CD4-positive, CD25-positive, alpha-beta regulatory T cell (primary cell): ENCODE data around the gene PGC. TPM values are rescaled to one million over a fixed set of nuclear protein-coding genes. Genes with fewer than 3 reads are reported as not detected.

Experiments used
- ATAC-seq, 2 donors: fragments of 150-1000 bp; cut with Tn5 transposase; one replicate each; pipeline ENCODE4 v1.10.0; 2021; ENCODE audit warnings: low read depth in 2 of 2, moderate number of reproducible peaks in 2 of 2, moderate library complexity in 1 of 2
- DNase-seq, 3 donors: peaks; one replicate each; pipeline versions ENCODE4 v3.0.0 to v3.0.0-alpha.2; 2012 to 2022; ENCODE audit warnings: mixed read lengths in 1 of 3
- H3K27ac ChIP-seq: one replicate; pipeline ENCODE4 v1.7.0; 2013; ENCODE audit warnings: mild to moderate bottlenecking, low read length; ENCODE audit not compliant: insufficient read depth, poor library complexity, severe bottlenecking
- H3K27me3 ChIP-seq: one replicate; pipeline ENCODE4 v1.7.0; 2013; ENCODE audit warnings: low read length; ENCODE audit not compliant: control insufficient read depth, insufficient read depth
- H3K36me3 ChIP-seq: one replicate; pipeline ENCODE4 v1.7.0; 2013; ENCODE audit warnings: mild to moderate bottlenecking, low read length, moderate library complexity; ENCODE audit not compliant: control insufficient read depth, insufficient read depth
- H3K4me1 ChIP-seq: 2 replicates; pipeline ENCODE4 v1.7.0; 2013; ENCODE audit warnings: mild to moderate bottlenecking, low read length; ENCODE audit not compliant: insufficient read depth, control insufficient read depth, poor library complexity, severe bottlenecking
- H3K4me3 ChIP-seq: one replicate; pipeline ENCODE4 v1.7.0; 2013; ENCODE audit warnings: low read depth, mild to moderate bottlenecking, low read length, moderate library complexity
- H3K9me3 ChIP-seq, 2 experiments: 1 replicate in 1 of 2; 2 replicates in 1 of 2; pipeline ENCODE4 v1.7.0; 2013; ENCODE audit warnings: low read length in 2 of 2, mild to moderate bottlenecking in 1 of 2, moderate library complexity in 1 of 2; ENCODE audit not compliant: control insufficient read depth in 2 of 2
- H3K27ac Mint-ChIP-seq, 3 donors: one replicate each; pipeline ENCODE4 v1.8.0; 2020 to 2022; ENCODE audit warnings: mild to moderate bottlenecking in 3 of 3, mixed read lengths in 3 of 3, moderate library complexity in 2 of 3
- H3K27me3 Mint-ChIP-seq: one replicate; pipeline ENCODE4 v1.8.0; 2022; ENCODE audit warnings: mild to moderate bottlenecking, mixed read lengths
- H3K36me3 Mint-ChIP-seq: one replicate; pipeline ENCODE4 v1.8.0; 2020; ENCODE audit warnings: mixed read lengths
- H3K4me1 Mint-ChIP-seq, 4 donors: one replicate each; pipeline ENCODE4 v1.8.0; 2020 to 2022; ENCODE audit warnings: mixed read lengths in 4 of 4, mild to moderate bottlenecking in 1 of 4
- H3K4me3 Mint-ChIP-seq, 4 donors: one replicate each; pipeline ENCODE4 v1.8.0; 2020 to 2022; ENCODE audit warnings: mild to moderate bottlenecking in 4 of 4, mixed read lengths in 4 of 4, moderate library complexity in 3 of 4
- H3K9me3 Mint-ChIP-seq, 7 donors: one replicate each; pipeline ENCODE4 v1.8.0; 2020 to 2022; ENCODE audit warnings: mixed read lengths in 7 of 7, mild to moderate bottlenecking in 3 of 7, moderate library complexity in 2 of 7
- polyA plus RNA-seq, 4 donors: library from polyadenylated mRNA; unstranded; fragments of 300-500 nt; fragmentation: Illumina TruSeq; gene quantifications; one replicate each; pipeline ENCODE4 v1.2.3, GENCODE V29; 2021
- total RNA-seq: library from RNA; stranded (reverse); gene quantifications from one replicate; pipeline ENCODE4 v1.2.3, GENCODE V29; 2022

Gene PGC
- total and polyA plus RNA-seq, 5 donors from 2014 or later, result not detected

- Histone ChIP-seq H3K4me3 (no peak overlapping the region), H3K4me1 (peaks cover 38% of the 10 kb centered on the region), H3K27ac (peak overlapping the region; percentile 86), H3K9me3 (no peaks in the 10 kb centered on the region), H3K27me3 (no peaks in the 10 kb centered on the region), H3K36me3 (no peaks in the 10 kb centered on the region)
- H3K27ac Mint-ChIP-seq, result peak overlapping the region in 2 of 3 donors; percentile 48 to 65
- no peaks in the 10 kb centered on the region for H3K9me3 Mint-ChIP-seq
- H3K27me3 Mint-ChIP-seq, result no peaks in the 10 kb centered on the region
- ATAC-seq, result peak; percentile 45 to 47
- DNase-seq, result peak; percentile 58 to 77 (median 69)
- no peaks in the 10 kb centered on the region for H3K36me3 Mint-ChIP-seq
- peak overlapping the region; percentile 72 to 92 (median 86) for H3K4me3 Mint-ChIP-seq
- H3K4me1 Mint-ChIP-seq, result peaks cover 0 to 45% (median 22%) of the 10 kb centered on the region in 4 donors
These were observed 12.4 kb downstream of the PGC start for GRCh38 chr6:41734666-41735426.

- Mint-ChIP-seq H3K4me1 (peaks cover 0 to 53% (median 23%) of the 10 kb centered on the region in 4 donors), H3K27ac (peak overlapping the region; percentile 48 to 79 (median 68)), H3K4me3 (peak overlapping the region; percentile 78 to 87 (median 84)), H3K36me3 (no peaks in the 10 kb centered on the region), H3K27me3 (no peaks in the 10 kb centered on the region), H3K9me3 (no peaks in the 10 kb centered on the region)
- Histone ChIP-seq H3K36me3 (peaks cover 2% of the 10 kb centered on the region), H3K27me3 (no peaks in the 10 kb centered on the region), H3K4me3 (peak overlapping the region; percentile 34), H3K4me1 (peaks cover 38% of the 10 kb centered on the region), H3K27ac (peak overlapping the region; percentile 86), H3K9me3 (no peaks in the 10 kb centered on the region)
- DNase-seq (peak; percentile 68 to 83 (median 72)), ATAC-seq (peak; percentile 55 to 63)
These were observed 13.2 kb downstream of the PGC start for GRCh38 chr6:41733707-41734665.

GRCh38 chr6:41733360-41733706 lies 13.9 kb downstream of the PGC start:
- H3K36me3 Mint-ChIP-seq, result no peaks in the 10 kb centered on the region
- Histone ChIP-seq H3K36me3 (peaks cover 2% of the 10 kb centered on the region), H3K9me3 (no peaks in the 10 kb centered on the region), H3K27me3 (no peaks in the 10 kb centered on the region), H3K4me1 (peaks cover 38% of the 10 kb centered on the region), H3K4me3 (peak overlapping the region; percentile 34), H3K27ac (peak overlapping the region; percentile 86)
- peaks cover 0 to 60% (median 23%) of the 10 kb centered on the region in 4 donors for H3K4me1 Mint-ChIP-seq
- no peaks in the 10 kb centered on the region for H3K27me3 Mint-ChIP-seq
- H3K9me3 Mint-ChIP-seq, result no peaks in the 10 kb centered on the region
- no peak for ATAC-seq
- DNase-seq, result peak in 2 of 3 donors; percentile 4 to 6
- H3K27ac Mint-ChIP-seq, result peak overlapping the region; percentile 68 to 91 (median 79)
- peak overlapping the region; percentile 78 to 87 (median 84) for H3K4me3 Mint-ChIP-seq

DNA sequence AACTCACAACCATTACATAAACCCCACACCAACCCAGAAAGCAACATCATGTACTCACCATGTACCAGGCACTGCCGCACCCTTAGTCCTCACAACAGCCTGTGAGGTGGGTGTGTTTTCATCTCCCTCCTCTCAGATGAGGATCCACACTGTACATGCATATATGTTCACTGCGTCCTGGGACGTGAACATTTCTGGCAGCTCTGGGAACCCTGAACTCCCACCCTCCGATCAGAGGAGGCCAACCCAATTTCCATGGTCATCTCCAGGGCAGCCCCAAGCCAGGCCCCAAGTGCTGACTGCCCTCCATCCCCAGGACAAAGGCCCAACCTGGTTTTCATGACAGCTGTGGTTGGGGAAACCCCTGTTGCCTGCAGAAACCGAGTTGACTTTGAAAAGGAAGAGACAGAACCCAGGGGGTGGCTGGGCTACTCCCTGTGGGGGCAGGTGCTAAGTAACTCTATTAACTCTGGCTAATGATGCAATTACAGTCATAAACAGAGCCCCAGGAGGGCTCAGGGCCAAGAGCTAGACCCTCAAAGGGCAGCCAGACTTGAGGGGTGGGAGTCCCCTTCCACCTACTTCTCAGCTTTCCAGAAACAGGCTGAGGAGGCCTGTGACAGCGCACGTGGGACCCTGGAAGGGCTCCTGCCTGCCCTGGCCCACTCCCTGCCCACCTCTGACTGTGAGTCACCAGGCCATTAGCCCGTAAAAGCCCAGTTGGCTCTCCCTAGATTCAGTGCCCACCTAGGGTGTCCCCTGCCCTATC lies 14.4 kb downstream of the PGC start:
- Histone ChIP-seq H3K4me1 (peaks cover 38% of the 10 kb centered on the region), H3K36me3 (peaks cover 2% of the 10 kb centered on the region), H3K4me3 (peak overlapping the region; percentile 34), H3K9me3 (no peaks in the 10 kb centered on the region), H3K27ac (peak overlapping the region; percentile 86), H3K27me3 (no peaks in the 10 kb centered on the region)
- Mint-ChIP-seq H3K27ac (peak overlapping the region; percentile 68 to 91 (median 79)), H3K27me3 (no peaks in the 10 kb centered on the region), H3K4me3 (peak overlapping the region; percentile 78 to 87 (median 84)), H3K4me1 (peaks cover 0 to 60% (median 23%) of the 10 kb centered on the region in 4 donors), H3K9me3 (no peaks in the 10 kb centered on the region), H3K36me3 (no peaks in the 10 kb centered on the region)
- DNase-seq, result peak; percentile 59 to 79 (median 73)
- peak; percentile 22 to 35 for ATAC-seq

DNA sequence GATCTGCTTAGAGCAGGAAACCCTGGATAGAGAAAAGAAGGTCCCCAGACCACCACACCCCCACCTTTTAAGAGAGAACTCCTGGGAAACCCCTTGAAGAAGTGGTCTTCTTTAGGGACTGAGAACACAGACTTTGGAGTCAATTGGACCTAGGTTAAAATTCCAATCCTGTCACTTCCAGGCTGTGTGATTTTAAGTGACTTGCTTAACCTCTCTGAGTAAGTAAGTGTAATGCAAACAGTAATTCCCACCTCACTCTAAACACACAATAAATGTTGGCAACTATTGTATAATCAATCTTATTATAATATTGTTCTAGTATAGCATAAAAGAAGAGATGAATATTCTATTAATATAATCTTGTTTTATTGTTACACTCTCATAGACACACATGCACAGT lies 15.0 kb downstream of the PGC start:
- no peaks in the 10 kb centered on the region for H3K9me3 Mint-ChIP-seq
- peak overlapping the region in 3 of 4 donors; percentile 78 to 87 (median 84) for H3K4me3 Mint-ChIP-seq
- peak overlapping the region; percentile 86 for H3K27ac ChIP-seq
- no peaks in the 10 kb centered on the region for H3K9me3 ChIP-seq
- H3K36me3 ChIP-seq, result peaks cover 2% of the 10 kb centered on the region
- H3K27ac Mint-ChIP-seq, result peak overlapping the region; percentile 68 to 91 (median 79)
- peaks cover 0 to 65% (median 23%) of the 10 kb centered on the region in 4 donors for H3K4me1 Mint-ChIP-seq
- H3K27me3 Mint-ChIP-seq, result no peaks in the 10 kb centered on the region
- H3K27me3 ChIP-seq, result no peaks in the 10 kb centered on the region
- H3K36me3 Mint-ChIP-seq, result no peaks in the 10 kb centered on the region
- H3K4me1 ChIP-seq, result peaks cover 42% of the 10 kb centered on the region
- H3K4me3 ChIP-seq, result peak overlapping the region; percentile 34
- DNase-seq (no peak), ATAC-seq (no peak)

DNA sequence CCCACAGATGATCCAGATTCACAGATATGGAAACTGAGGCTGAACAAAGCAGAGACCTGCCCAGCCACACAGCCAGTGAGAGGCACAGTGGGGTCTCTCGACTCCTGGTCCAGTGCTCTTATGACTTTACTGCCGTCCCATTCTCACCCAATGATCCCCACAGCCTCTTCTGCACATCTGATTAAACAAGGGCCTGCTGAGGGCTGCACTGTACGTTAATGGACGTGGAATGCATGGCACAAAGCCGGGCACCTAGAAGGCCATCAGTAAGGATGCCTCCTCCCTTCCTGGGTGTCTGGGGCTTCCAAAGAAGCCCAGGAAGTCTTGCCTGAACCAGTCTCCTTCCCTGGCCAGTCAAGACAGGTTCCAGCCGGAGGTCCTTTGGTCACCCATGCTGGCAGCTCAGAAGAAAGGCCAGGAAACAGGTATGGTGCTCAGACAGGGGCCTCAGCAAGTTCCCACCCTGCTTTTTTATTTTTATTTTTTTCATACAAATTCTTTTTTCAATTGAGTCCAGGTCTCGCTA lies 15.6 kb downstream of the PGC start:
- ATAC-seq (no peak), DNase-seq (no peak)
- Mint-ChIP-seq H3K4me1 (peaks cover 0 to 70% (median 23%) of the 10 kb centered on the region in 4 donors), H3K27me3 (no peaks in the 10 kb centered on the region), H3K4me3 (peak overlapping the region in 1 of 4 donors; percentile 52), H3K27ac (peak overlapping the region in 1 of 3 donors; percentile 42), H3K9me3 (no peaks in the 10 kb centered on the region), H3K36me3 (no peaks in the 10 kb centered on the region)
- no peak overlapping the region for H3K4me3 ChIP-seq
- H3K4me1 ChIP-seq, result peaks cover 47% of the 10 kb centered on the region
- H3K9me3 ChIP-seq, result no peaks in the 10 kb centered on the region
- peaks cover 2% of the 10 kb centered on the region for H3K36me3 ChIP-seq
- H3K27ac ChIP-seq, result peak overlapping the region; percentile 19
- H3K27me3 ChIP-seq, result no peaks in the 10 kb centered on the region
